SK-N-SH treated with all-trans-retinoic acid at 6 μM for 48 hours (cell line): ENCODE measurements around the gene KCNQ5.

Source experiments
- ATAC-seq: fragments of 200-7000 bp; cut with Tn5 transposase; 3 replicates; pipeline ENCODE4 v1.9.1; 2020; ENCODE audit warnings: mild to moderate bottlenecking, moderate library complexity
- ARNTL ChIP-seq: fragments of 450-650 bp; formaldehyde crosslinking; IDR thresholded peaks from 2 replicates; pipeline ENCODE4 v1.5.0; 2020; ENCODE audit warnings: low read depth, mild to moderate bottlenecking, moderate library complexity, borderline replicate concordance
- BACH2 ChIP-seq: fragments of 250-450 bp; sonication (Bioruptor Pico); IDR thresholded peaks from 2 replicates; pipeline ENCODE4 v1.9.0; 2021; ENCODE audit warnings: mild to moderate bottlenecking, borderline replicate concordance
- CSDC2 ChIP-seq: fragments of 250-450 bp; sonication (Bioruptor Pico); IDR thresholded peaks from 2 replicates; pipeline ENCODE4 v1.5.0; 2020; ENCODE audit warnings: mild to moderate bottlenecking, moderate library complexity
- CSRNP3 ChIP-seq: fragments of 250-450 bp; sonication (Bioruptor Pico); IDR thresholded peaks from 2 replicates; pipeline ENCODE4 v1.5.1; 2021; ENCODE audit warnings: mild to moderate bottlenecking, moderate library complexity
- ESRRG ChIP-seq: fragments of 250-450 bp; sonication (Bioruptor Pico); IDR thresholded peaks from 2 replicates; pipeline ENCODE4 v1.6.1; 2021; ENCODE audit warnings: mild to moderate bottlenecking
- GLIS3 ChIP-seq: fragments of 250-450 bp; sonication (Bioruptor Pico); IDR thresholded peaks from 2 replicates; pipeline ENCODE4 v1.5.0; 2020; ENCODE audit warnings: mild to moderate bottlenecking, moderate library complexity
- ISL1 ChIP-seq: fragments of 250-450 bp; sonication (Bioruptor Pico); IDR thresholded peaks from 2 replicates; pipeline ENCODE4 v2.1.2; 2022; ENCODE audit warnings: mild to moderate bottlenecking, moderate library complexity
- OSR1 ChIP-seq: fragments of 250-450 bp; sonication (Bioruptor Pico); IDR thresholded peaks from 2 replicates; pipeline ENCODE4 v1.8.0; 2022; ENCODE audit warnings: moderate library complexity, mild to moderate bottlenecking, inconsistent platforms
- PATZ1 ChIP-seq: fragments of 250-450 bp; sonication (Bioruptor Pico); IDR thresholded peaks from 2 replicates; pipeline ENCODE4 v1.8.0; 2020; ENCODE audit warnings: mild to moderate bottlenecking, moderate library complexity, borderline replicate concordance
- PPARA ChIP-seq: fragments of 250-450 bp; sonication (Bioruptor Pico); IDR thresholded peaks from 2 replicates; pipeline ENCODE4 v1.5.0; 2020; ENCODE audit warnings: mild to moderate bottlenecking, borderline replicate concordance
- RARB ChIP-seq: fragments of 250-450 bp; sonication (Bioruptor Pico); IDR thresholded peaks from 2 replicates; pipeline ENCODE4 v1.8.0; 2021; ENCODE audit warnings: mild to moderate bottlenecking, moderate library complexity
- SNAI2 ChIP-seq: fragments of 250-450 bp; sonication (Bioruptor Pico); IDR thresholded peaks from 2 replicates; pipeline ENCODE4 v1.5.0; 2020; ENCODE audit warnings: mild to moderate bottlenecking, moderate library complexity
- TCF4 ChIP-seq: fragments of 250-450 bp; sonication (Bioruptor Pico); IDR thresholded peaks from 2 replicates; pipeline ENCODE4 v1.8.0; 2021; ENCODE audit warnings: mild to moderate bottlenecking, moderate library complexity, borderline replicate concordance
- TOX ChIP-seq: fragments of 250-450 bp; sonication (Bioruptor Pico); IDR thresholded peaks from 2 replicates; pipeline ENCODE4 v1.8.0; 2021; ENCODE audit warnings: mild to moderate bottlenecking, moderate library complexity, borderline replicate concordance
- ZC3H10 ChIP-seq: fragments of 250-450 bp; sonication (Bioruptor Pico); IDR thresholded peaks from 2 replicates; pipeline ENCODE4 v1.5.1; 2021; ENCODE audit warnings: mild to moderate bottlenecking, moderate library complexity
- ZFP3 ChIP-seq: fragments of 250-450 bp; sonication (Bioruptor Pico); IDR thresholded peaks from 2 replicates; pipeline ENCODE4 v1.5.0; 2020; ENCODE audit warnings: mild to moderate bottlenecking, moderate library complexity
- ZFP30 ChIP-seq: fragments of 450-650 bp; formaldehyde crosslinking; IDR thresholded peaks from 2 replicates; pipeline ENCODE4 v1.5.0; 2022; ENCODE audit warnings: mild to moderate bottlenecking, moderate library complexity
- ZNF565 ChIP-seq: fragments of 450-650 bp; formaldehyde crosslinking; conservative IDR thresholded peaks from 2 replicates; pipeline ENCODE4 v1.5.0; 2020; ENCODE audit warnings: low read depth, mild to moderate bottlenecking, moderate library complexity
- ZNF70 ChIP-seq: fragments of 450-650 bp; formaldehyde crosslinking; IDR thresholded peaks from 2 replicates; pipeline ENCODE4 v1.5.0; 2020; ENCODE audit warnings: mild to moderate bottlenecking, moderate library complexity
- ZNF8 ChIP-seq: fragments of 450-650 bp; formaldehyde crosslinking; IDR thresholded peaks from 2 replicates; pipeline ENCODE4 v1.5.0; 2020; ENCODE audit warnings: mild to moderate bottlenecking, moderate library complexity
- TF ChIP-seq, protein P1 (sequence below): fragments of 250-450 bp; sonication (Bioruptor Pico); IDR thresholded peaks from 2 replicates; pipeline ENCODE4 v1.5.0; 2020; ENCODE audit warnings: mild to moderate bottlenecking, moderate library complexity
- TF ChIP-seq, protein P2 (sequence below): fragments of 250-450 bp; sonication (Bioruptor Pico); IDR thresholded peaks from 2 replicates; pipeline ENCODE4 v1.8.0; 2021; ENCODE audit warnings: low read depth, mild to moderate bottlenecking, moderate library complexity, borderline replicate concordance

Gene KCNQ5

GRCh38 chr6:72911463-72912155 is 289.7 kb downstream of the KCNQ5 start:
- ATAC-seq: peak; percentile 82
- TF ChIP-seq CSRNP3 (no peak), ZNF8 (no peak), ZC3H10 (CRISPR knock-in tag) (no peak), ZFP30 (CRISPR knock-in tag) (no peak)
- TF ChIP-seq, protein P1, sequence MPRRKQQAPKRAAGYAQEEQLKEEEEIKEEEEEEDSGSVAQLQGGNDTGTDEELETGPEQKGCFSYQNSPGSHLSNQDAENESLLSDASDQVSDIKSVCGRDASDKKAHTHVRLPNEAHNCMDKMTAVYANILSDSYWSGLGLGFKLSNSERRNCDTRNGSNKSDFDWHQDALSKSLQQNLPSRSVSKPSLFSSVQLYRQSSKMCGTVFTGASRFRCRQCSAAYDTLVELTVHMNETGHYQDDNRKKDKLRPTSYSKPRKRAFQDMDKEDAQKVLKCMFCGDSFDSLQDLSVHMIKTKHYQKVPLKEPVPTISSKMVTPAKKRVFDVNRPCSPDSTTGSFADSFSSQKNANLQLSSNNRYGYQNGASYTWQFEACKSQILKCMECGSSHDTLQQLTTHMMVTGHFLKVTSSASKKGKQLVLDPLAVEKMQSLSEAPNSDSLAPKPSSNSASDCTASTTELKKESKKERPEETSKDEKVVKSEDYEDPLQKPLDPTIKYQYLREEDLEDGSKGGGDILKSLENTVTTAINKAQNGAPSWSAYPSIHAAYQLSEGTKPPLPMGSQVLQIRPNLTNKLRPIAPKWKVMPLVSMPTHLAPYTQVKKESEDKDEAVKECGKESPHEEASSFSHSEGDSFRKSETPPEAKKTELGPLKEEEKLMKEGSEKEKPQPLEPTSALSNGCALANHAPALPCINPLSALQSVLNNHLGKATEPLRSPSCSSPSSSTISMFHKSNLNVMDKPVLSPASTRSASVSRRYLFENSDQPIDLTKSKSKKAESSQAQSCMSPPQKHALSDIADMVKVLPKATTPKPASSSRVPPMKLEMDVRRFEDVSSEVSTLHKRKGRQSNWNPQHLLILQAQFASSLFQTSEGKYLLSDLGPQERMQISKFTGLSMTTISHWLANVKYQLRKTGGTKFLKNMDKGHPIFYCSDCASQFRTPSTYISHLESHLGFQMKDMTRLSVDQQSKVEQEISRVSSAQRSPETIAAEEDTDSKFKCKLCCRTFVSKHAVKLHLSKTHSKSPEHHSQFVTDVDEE (CRISPR knock-in tag): no peak
- TF ChIP-seq, all 23 proteins: peak for 0

DNA sequence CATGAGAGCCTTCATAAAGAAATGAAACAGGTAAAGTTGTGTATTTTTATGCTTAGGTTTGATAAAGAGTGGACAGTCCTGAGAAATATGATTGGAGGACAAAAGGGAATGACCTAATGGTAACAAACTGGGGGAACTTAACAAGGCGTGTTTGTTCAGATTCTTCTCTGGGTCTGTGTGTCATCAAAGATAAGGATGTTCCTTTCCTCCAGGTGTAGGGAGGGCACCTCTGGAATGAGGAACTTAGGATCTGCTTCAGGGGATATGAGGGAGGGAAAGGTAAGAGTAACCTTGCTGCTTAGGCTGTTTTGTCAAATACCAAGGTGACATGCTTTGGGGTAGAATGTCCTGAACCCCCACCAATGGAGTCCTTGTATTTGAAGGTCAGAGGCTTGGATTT is 291.9 kb downstream of the KCNQ5 start:
- ATAC-seq: no peak
- TF ChIP-seq ESRRG (CRISPR knock-in tag): no peak
- TF ChIP-seq PPARA: no peak
- no peak for TF ChIP-seq ARNTL (CRISPR knock-in tag)
- TF ChIP-seq GLIS3: no peak

DNA sequence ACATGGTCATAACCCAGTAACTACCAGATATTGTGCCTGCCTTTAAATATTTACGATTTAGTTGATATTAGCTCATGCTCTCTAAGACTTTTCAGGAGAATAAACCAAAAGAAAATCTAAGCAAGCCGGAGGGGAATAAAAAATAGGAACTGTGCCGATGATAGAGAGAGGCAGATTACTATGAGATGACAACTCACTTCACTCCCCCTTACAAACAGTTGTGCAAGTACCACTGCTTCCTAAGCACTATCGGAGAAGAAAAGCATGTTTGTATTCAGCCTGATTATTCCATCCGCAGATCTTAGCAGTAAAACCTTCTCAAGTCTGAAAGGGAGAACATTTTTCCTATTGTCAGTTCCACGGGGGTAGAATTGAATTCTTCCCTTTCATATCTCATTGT is 294.4 kb downstream of the KCNQ5 start:
- TF ChIP-seq ESRRG (CRISPR knock-in tag) (no peak), CSRNP3 (no peak), ZNF565 (no peak), CSDC2 (CRISPR knock-in tag) (no peak), TOX (CRISPR knock-in tag) (no peak), ISL1 (CRISPR knock-in tag) (no peak), TCF4 (CRISPR knock-in tag) (no peak), RARB (no peak), ZFP30 (CRISPR knock-in tag) (no peak), ZNF8 (no peak), ZC3H10 (CRISPR knock-in tag) (no peak), PATZ1 (CRISPR knock-in tag) (no peak)
- TF ChIP-seq, protein P2, sequence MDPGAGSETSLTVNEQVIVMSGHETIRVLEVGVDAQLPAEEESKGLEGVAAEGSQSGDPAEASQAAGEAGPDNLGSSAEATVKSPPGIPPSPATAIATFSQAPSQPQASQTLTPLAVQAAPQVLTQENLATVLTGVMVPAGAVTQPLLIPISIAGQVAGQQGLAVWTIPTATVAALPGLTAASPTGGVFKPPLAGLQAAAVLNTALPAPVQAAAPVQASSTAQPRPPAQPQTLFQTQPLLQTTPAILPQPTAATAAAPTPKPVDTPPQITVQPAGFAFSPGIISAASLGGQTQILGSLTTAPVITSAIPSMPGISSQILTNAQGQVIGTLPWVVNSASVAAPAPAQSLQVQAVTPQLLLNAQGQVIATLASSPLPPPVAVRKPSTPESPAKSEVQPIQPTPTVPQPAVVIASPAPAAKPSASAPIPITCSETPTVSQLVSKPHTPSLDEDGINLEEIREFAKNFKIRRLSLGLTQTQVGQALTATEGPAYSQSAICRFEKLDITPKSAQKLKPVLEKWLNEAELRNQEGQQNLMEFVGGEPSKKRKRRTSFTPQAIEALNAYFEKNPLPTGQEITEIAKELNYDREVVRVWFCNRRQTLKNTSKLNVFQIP: no peak
- ATAC-seq: no peak

DNA sequence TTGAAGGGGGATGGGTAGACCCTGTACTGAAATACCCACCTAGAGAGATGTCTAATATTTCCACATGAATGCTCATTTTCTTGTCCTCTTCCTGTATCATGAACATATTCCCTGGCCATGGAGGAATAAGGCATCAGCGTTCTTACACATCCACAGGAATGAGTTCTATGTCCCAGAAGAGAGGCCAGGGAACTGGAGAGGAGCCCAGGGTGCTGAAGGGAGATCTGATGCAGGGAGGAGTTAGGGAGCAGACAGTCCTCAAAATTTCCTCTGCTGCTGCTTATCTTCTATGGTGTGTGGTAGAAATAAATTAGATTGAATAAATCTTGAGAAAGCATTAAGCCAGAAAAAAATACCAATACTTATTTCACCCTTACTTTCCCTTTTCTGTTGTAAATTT is 295.0 kb downstream of the KCNQ5 start:
- no peak for TF ChIP-seq ISL1 (CRISPR knock-in tag)
- no peak for TF ChIP-seq SNAI2
- TF ChIP-seq ZFP3: no peak
- TF ChIP-seq TCF4 (CRISPR knock-in tag): no peak
- TF ChIP-seq OSR1 (CRISPR knock-in tag): no peak
- no peak for TF ChIP-seq CSDC2 (CRISPR knock-in tag)
- TF ChIP-seq TOX (CRISPR knock-in tag): no peak
- TF ChIP-seq RARB: no peak
- no peak for TF ChIP-seq ZNF565
- no peak for TF ChIP-seq BACH2 (CRISPR knock-in tag)
- TF ChIP-seq ZNF70 (CRISPR knock-in tag): no peak
- TF ChIP-seq, protein P1 (CRISPR knock-in tag): no peak
- TF ChIP-seq PPARA: no peak
- no peak for TF ChIP-seq PATZ1 (CRISPR knock-in tag)
- no peak for ATAC-seq
